ENCODE data around the gene ACOXL.
"Not testable (repeated sequence)": the region's sequence is repeated elsewhere in the genome, so short reads cannot be mapped to it uniquely, and the experiment has no call there.

Gene ACOXL

GRCh38 chr2:110836671-110837070, 104.3 kb downstream of the ACOXL start:
- DNase-seq, result no peak

- DNase-seq, result no peak
Observed at GRCh38 chr2:110837446-110838409, 105.4 kb downstream of the ACOXL start.

GRCh38 chr2:110838657-110839384, 106.4 kb downstream of the ACOXL start:
- DNase-seq, result no peak

DNA sequence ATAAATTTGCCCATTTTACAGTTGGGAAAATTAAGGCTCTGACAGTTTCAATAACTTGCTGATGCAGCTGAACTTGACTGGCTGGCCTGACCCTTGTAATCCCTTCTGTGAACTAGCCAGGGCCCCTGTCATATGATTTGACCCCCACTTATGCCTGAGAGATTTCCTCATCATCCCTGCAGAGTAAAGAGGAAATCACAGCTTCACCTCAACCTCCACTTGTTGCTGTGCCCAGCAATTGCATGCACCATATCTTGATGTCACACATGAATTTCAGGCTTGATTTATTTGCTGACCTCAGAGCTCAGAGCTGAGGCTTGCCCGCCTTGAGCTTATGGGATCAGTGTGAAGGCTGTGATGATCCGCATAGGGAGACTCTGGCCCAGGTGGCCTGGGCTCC, 108.1 kb downstream of the ACOXL start:
- no peak for DNase-seq

DNA sequence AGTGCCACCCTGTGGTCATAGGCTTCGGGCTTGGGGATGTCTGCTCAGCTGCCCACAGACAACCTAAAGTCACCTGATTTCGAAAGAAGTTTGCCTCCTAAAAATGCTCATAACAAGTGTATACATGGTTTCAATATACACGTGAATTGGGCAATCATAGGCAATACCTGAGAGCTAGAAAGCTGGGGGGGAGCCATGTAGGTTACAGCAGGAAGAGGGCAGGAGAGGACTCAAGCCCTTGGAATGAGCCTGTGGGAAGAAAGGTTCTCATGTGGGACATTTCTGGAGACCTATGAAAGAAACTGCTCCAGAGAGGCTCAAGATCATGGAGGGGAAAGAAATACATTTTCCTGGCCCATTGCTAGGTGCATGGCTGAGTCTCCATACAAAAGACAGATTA, 109.7 kb downstream of the ACOXL start:
- DNase-seq, result no peak

- no peak for DNase-seq
Observed at GRCh38 chr2:110843496-110843895, 111.1 kb downstream of the ACOXL start.

DNA sequence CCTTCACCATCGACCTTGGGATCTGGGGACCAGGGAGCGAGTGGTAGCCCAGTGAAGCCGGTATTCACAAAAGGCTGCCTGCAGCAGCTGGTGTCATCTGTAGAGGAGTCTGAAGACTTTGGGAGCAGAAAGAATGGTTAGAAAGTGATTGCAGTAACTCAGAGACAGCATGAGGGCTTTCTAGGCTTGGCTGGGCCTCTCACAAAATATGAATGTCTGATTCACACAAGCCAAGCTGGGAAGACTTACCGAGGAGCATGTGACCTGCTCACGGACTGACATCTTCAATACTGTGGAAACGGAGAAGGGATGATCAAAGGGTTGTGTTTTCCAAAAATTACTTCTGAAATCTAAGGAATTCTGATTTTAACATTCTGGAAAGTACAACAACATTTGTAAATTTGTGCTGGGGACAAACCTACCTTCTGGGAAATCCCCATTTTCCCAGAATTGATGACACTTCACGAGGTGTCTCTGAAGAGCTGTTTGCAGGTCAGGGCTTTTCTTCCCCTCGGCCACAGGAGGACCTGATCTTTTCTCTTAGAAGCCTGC, 111.7 kb downstream of the ACOXL start:
- DNase-seq, result no peak

DNA sequence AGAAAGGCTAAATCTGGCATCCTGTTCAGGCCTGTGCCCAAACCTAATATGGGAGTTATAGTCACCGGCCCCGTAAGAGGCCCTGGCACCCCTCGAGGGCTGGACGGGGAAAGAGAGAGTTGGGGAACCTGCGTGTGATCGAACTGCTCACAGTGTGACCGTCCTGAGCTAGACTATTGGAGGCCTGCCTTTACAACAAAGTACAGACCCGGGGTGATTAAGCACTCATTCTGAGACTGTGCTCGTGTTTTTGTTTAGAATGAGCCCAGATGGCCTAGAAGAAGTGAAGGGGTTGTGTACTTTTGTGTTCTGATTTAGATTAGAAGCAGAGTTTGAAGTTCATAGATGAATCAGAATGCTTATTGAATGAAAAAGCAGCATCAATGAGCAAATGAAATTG, 115.3 kb downstream of the ACOXL start:
- no peak for DNase-seq

DNA sequence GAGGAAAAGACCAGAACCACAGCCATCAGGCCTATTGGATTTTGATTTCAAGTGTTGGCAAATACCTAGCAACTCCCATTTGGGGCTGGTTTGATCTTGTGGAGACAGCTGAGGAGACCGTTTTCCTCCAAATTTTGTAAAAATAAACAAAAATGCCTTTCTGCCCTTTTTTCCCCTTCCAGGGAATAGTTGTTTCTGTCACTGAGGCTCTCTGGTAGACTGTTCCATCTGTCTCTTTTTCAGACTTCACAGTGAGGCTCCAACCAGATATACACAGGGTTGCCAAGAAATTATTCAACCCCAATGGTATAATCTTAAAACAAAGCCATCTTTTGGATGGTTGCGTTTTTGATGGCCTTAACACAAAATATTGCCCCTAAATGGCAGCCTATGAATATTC, 115.7 kb downstream of the ACOXL start:
- no peak for DNase-seq

GRCh38 chr2:110848519-110849030, 116.2 kb downstream of the ACOXL start:
- DNase-seq, result no peak

GRCh38 chr2:110851531-110851930, 119.2 kb downstream of the ACOXL start:
- no peak for DNase-seq

GRCh38 chr2:110852051-110852450, 119.7 kb downstream of the ACOXL start:
- no peak for DNase-seq

- DNase-seq, result peak; percentile 70
Observed at GRCh38 chr2:110852541-110853263, 120.3 kb downstream of the ACOXL start.

GRCh38 chr2:110853516-110853915, 121.1 kb downstream of the ACOXL start:
- peak; percentile 59 for DNase-seq

DNA sequence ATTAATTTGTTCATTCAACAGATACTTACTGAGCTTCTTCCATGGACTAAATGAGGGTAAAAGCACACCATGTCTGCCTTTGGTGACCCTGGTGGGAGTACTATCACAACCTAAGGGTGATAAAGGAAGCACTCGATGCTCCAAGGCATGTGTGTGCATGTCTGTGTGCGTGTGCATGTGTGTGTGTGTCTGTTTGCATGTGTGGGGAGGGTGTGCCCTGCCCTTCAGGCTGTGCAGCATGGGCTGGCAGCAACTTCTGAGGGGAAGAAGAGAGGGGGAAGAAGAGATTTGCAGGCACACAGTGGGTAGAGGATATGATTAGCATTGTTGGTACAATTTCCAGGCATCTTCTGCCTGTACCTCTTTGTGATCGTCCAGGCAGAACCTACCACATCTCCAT, 121.6 kb downstream of the ACOXL start:
- DNase-seq, result no peak

DNA sequence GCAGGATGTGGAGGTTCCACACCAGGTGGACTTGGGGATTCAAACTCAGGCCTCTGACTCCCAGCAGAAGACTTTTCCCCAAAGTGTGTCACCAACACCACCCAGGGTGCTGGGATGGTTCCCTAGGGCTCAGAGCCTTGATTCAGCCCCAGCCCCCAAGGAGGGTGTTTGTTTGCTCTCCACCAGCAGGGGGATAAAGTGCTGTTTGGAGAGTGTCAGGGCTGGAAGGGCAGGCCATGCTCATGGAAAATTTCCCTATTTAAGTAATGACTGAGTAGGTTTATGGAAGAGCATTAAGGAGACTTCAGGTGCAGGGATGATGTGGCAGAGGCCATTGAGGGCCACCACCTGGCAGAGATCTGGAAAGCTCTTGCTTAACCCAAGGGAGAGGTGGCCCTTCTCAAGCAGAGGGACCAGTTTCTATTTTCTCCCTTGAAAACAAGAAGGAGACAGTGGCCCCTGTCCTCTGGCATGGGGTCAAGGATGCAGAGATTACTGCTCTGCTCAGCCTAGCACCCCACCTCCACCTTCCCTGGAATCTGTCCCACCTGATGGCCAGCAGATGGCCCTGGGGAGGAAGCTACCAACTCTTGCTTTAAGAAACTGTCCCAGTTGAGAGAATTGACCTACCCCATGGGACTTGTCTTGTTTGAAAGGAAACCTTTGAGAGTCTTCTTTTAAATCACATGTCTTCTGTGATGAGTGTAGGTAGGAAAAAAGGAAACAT, 122.1 kb downstream of the ACOXL start:
- no peak for DNase-seq

- not testable (repeated sequence) for DNase-seq
Observed at GRCh38 chr2:110855841-110856240, 123.5 kb downstream of the ACOXL start.

DNA sequence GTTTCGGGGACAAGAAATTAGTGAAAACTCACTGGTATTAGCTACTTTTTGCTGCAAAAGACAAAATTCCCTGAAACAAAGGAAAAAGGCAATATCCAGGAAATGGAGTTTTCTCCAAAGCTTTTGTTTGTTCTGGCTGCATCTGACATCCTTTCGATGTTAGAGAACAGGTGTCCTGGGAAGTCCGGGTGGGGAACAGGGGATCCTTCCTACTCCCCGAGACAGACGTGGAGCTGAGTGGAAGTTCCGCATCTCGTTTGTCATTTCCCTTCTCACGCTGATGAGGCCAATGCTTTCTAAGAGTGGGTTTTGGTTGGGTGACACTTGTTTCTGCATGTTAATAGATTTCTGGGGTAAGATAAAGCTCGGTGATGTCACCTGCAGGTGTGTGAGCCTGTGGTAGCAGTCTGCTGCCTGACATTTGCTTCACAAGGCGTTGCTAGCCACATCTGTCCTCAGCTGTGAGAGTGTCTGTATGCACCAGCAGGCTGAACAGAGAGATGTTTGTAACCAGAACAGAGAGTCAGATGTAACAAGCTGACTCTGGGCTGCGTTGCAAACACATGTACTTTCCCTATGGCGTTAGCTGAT, 125.9 kb downstream of the ACOXL start:
- peak; percentile 83 for DNase-seq

DNA sequence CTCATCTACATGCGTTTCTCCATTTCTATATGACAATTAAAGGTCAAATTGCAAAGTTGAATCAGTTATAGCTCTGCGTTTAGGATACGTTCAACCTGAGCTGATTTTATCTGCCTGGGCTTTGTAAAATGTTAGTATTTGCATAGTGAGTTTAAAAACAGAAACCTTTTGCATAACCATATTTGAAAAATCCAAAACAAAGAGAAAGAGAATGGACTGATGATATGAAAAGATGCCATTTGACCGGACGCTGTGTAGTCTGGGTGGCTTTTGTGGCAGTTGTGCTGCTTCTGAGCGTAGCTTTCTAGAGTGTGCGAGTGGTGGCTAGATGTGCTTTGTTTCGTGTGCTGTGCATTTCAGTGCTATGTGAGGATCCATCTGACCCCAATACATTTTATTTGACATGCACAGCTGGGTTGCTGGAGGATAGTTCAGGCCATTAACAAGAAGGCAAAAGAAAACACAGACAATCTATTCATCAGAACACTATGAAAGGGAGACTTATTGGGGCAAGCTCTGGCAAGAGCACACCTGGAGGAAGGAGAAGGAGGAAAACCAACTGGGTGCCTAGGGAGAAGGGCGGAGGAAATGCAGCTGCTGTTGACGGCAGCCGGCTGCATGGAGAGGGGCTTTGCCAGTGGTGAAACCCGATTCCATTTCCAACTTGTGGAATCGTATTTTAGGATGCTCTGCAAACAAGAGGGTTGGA, 126.8 kb downstream of the ACOXL start:
- DNase-seq, result no peak

DNA sequence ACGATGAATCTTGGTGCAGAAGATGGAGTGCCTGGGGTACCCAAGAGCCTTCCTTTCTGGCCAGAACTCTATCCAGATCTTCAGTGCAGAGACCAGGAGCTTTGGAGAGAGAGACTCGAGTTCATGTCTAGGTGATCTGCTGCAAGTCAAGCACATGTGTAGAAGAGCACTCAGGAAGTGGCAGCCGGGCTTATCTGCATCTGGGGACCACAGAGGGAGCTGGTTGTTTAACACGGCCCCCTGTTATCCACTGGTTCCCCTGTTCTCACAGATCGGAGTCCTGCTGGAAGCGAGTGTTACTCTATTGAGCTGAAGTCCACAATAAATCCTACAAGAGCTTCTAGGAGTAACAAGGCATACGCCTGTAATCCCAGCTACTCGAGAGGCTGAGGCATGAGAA, 128.3 kb downstream of the ACOXL start:
- no peak for DNase-seq
